ENCODE data around the gene OR10G8.
"Not testable (repeated sequence)": the region's sequence is repeated elsewhere in the genome, so short reads cannot be mapped to it uniquely, and the experiment has no call there.

OR10G8 gene, protein sequence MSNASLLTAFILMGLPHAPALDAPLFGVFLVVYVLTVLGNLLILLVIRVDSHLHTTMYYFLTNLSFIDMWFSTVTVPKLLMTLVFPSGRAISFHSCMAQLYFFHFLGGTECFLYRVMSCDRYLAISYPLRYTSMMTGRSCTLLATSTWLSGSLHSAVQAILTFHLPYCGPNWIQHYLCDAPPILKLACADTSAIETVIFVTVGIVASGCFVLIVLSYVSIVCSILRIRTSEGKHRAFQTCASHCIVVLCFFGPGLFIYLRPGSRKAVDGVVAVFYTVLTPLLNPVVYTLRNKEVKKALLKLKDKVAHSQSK

DNA sequence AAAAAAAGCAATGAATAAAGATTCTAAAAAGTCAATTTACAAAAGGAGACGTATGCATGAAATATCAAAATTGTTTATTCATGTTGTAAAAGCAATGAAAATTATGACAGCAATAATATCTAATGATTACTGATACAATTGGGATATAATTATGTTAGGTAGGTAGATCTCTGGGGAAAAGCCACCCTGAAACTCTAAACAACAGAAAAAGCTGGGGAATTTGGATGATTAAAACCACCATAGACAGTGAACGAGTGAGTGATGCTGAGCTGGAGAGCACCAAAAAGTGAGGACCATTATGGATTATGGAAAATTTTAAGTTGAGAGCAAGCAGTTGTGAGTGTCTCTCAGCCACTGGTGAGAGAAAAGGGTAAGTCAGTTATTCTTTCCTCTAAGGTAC lies at the start of gene OR10G8:
TSS of gene OR10G8 (plus strand) at position 301 of the 400 bp plus-strand sequence. CDS start 2,825 bp downstream, outside the sequence.
- DNase-seq (ENCODE audit: low read depth in 2 of 2) = no peak

DNA sequence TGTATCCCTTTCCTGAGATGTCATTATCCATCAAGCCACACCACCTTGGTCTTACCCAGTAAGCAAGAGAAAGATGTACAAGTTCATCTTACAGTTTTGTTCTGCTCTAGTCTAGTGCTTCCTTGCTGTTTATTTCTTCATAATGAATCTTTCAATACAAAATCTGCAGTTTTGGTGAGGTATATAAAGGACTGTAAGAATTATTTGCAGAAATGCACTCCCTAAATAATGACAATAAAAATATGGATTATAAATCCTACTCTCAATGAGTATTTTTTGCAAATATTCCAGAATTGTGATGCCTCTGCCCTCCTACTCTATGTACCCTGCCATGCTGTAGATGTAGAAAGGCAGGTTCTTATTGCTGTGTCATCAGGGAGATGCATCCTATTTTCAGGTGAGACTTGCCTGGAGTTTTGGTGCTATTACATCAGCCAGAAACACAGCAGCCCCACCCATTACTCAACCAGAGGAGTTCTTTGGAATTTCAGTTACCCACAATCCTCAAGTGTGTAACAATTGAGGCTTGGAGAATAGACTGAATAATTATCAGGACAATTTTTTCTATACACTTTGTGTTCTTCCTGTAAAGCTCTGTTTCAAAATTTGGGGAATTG lies 48.8 kb upstream of the OR10G8 start, which contains the start of gene OR10S1:
TSS of gene OR10S1 (minus strand) at position 51 of the 617 bp plus-strand sequence. CDS start 117 bp downstream, outside the sequence.
- DNase-seq (ENCODE audit: low read depth in 2 of 2) = no peak

DNA sequence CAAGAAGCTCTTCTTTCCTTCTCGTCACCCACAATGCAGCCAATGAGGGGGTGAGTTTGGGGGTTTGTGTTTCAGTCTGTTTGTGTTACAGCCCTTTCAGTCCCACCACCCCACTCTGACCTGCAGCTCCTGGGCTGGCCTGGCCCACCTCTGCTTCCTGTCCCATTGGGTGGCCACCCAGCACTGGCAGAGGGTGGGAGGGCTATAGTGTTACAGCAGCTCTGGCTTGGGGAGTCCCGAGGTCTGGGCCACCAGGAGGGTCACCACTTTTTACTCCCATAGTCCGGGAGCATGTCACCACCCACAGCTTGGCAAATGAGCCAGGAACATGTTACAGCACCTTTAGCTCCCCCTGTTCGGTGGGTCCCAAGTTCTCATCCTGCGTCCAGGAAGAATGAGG lies 47.3 kb upstream of the OR10G8 start:
- no peak for DNase-seq (ENCODE audit: low read depth in 2 of 2)

DNA sequence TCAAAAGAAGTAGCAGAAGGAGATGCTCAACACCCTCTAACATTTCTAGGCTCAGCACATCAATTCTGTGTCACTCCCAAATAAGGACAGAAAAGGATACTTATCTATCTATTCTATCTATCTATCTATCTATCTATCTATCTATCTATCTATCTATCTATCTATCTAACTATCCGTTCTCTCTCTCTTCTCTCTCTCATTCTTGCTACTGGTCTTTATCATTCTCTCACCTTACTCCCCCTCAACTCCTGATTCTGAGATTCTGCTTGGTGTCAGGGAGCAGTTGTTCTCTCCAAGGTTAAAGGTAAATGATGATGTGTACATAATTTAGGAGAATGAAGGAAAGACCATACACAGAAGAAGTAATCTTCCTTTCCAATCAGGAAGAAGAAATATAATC lies 31.5 kb upstream of the OR10G8 start, which contains the start of gene OR10G6:
TSS of gene OR10G6 (minus strand) at position 43 of the 400 bp plus-strand sequence. CDS start at position 43, 0 bp downstream.
- DNase-seq (ENCODE audit: low read depth in 2 of 2) = no peak

DNA sequence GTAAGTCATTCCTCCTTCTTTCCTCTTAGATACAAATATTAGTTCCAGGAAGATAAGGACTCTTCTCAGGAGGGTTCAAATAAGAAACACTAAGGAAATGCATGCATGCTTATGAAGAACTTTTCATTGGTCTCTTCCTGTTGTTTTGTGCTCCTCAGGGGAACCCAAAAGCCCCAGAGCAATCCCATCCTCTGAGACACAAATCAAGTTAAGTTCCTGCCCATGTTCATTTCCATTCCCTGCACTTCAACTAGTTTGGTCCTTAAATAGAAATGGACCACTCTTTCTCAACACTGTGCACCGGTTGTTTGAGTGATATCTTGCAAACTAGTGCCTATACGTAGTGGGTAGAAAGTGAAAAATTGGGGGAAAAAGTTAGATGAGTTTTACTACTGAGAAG lies 13.9 kb upstream of the OR10G8 start, which contains the start of gene OR10G4:
TSS of gene OR10G4 (plus strand) at position 301 of the 400 bp plus-strand sequence. CDS start 2,578 bp downstream, outside the sequence.
- no peak for DNase-seq (ENCODE audit: low read depth in 2 of 2)

DNA sequence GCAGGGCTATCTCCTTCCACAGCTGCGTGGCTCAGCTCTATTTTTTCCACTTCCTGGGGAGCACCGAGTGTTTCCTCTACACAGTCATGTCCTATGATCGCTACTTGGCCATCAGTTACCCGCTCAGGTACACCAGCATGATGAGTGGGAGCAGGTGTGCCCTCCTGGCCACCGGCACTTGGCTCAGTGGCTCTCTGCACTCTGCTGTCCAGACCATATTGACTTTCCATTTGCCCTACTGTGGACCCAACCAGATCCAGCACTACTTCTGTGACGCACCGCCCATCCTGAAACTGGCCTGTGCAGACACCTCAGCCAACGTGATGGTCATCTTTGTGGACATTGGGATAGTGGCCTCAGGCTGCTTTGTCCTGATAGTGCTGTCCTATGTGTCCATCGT lies 10.8 kb upstream of the OR10G8 start:
- DNase-seq (ENCODE audit: low read depth in 2 of 2) = not testable (repeated sequence)

DNA sequence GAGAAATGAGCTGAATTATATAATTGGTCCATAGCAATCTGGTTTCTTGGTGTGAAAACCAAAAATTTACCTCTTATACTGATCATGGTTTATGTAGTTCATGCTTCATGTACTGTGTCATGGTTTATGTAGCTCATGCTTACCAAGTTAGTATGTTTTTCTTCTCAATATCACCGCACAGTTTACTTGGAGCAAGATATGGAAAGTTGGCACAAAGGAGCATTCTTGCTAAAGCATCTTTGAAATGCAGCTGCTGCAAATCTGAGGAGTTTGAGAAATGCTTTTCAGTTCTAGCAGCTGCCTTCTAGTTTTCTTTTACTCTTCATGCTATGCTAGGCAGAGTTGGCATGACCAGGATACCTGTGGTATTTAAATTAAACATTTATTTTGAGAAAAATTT lies 10.1 kb downstream of the OR10G8 start:
- DNase-seq (ENCODE audit: low read depth in 2 of 2) = no peak

DNA sequence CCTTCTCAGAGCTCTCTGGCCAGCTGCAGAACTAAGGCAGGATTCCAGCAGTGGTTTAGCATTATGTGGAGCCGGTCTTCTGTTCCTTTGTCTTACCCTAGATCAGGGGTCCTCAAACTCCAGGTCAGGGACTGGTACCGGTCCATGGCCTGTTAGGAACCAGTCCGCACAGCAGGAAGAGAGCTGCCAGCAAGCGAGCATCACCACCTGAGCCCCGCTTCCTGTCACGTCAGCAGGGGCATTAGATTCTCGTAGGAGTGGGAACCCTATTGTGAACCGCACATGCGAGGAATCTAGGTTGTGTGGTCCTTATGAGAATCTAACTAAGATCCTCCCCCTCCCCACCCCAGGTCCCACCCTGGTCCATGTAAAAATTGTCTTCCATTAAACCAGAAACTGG lies 13.0 kb downstream of the OR10G8 start:
- no peak for DNase-seq (ENCODE audit: low read depth in 2 of 2)

DNA sequence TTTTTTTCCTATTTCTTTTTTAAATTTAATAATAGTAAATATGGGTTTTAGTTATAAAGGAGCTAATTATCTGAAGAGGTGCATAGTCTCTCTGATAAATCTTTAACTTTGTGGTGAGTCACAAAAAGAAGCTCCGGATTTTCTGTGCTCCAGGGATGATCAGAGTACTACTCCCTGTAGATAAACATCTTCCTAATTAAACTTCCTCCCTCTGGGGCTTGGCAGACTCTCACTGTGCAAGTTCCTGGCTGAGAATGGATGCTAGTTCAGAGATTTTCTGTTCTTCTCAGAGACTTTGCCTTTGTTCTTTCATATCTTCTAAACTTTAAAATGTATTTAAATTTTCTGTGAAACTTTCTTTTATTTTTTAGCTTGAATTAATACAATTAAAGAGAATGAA lies 14.7 kb downstream of the OR10G8 start, which contains the start of gene OR10G7:
TSS of gene OR10G7 (minus strand) at position 72 of the 400 bp plus-strand sequence. CDS start 2,324 bp downstream, outside the sequence.
- DNase-seq (ENCODE audit: low read depth in 2 of 2) = no peak

DNA sequence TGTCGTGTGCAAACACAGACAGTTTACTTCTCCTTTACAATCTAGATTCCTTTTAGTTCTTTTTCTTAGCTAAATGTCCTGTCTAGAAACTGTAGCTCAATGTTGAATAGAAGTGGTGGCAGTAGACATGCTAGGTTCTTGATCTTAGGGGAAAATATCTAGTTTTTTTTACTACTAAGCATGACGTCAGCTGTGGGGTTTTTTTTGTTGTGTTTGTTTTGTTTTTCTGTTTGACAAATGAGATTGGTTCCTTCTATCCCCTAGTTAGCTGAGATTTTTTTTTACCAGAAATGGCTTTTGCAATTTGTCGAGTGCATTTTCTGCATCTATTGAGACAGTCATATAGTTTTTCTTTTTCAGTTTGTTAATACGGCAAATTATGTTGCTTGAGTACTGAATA lies 16.8 kb downstream of the OR10G8 start:
- no peak for DNase-seq (ENCODE audit: low read depth in 2 of 2)

DNA sequence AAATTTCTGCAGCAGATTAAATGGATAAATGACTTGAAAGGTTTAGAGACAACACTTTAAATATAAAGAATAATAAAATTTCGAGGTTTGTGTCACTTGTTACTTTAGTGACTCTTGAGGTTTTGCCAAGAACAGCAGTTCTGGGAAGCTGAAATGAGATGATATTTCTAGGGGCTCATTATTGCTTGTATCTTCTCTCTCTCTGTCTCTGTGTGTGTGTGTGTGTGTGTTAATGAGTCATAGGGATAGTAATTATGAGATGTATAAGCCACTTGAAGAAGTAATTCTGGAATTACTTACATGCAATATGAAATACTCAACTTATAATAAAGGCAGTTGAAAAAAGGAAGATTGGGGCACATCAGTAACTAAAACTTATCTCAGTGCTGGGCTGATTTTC lies 24.1 kb downstream of the OR10G8 start:
- DNase-seq (ENCODE audit: low read depth in 2 of 2) = no peak

DNA sequence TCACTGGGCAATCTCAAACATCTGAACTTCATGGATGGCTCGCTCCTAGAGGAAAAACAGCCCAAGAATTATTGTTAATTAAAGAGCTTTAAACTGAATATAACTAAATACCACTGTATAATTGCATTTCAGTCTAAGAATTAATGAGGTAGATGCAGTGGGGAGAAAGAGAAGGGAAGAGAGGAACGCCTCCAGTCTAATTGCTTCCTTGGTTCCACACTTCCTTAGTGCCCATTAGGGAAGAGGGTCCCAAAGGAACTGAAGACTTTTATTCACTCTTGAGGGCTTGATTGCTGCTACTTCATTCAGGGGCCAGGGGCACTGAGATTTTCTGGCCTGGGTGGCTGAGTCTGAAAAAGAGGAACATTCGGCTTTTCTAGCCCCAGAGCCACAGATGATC lies 26.4 kb downstream of the OR10G8 start:
- DNase-seq (ENCODE audit: low read depth in 2 of 2) = no peak

DNA sequence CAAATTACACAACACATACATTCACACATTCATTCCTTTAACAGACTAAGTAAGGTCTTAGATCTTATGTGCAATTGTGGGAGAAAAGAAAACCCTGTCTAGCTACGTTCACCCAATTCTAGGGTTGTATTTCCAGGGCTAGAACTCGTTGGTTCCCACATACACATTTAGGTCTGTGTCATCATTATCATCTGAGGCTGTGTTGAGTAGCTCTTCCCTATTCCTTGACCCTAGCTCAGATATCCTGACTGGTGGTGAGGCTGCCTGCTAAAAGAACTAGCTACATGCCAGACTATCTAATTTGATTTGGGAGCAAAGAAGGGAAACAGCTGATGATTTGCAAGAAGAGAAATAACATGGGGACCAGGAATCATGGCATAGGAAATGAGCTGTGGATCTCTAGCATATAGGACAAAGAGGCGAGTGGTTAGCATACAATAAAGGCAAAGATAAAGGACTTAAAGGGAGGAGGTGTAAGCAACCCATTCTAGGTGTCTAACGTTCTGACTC lies 42.1 kb downstream of the OR10G8 start:
- no peak for DNase-seq (ENCODE audit: low read depth in 2 of 2)

DNA sequence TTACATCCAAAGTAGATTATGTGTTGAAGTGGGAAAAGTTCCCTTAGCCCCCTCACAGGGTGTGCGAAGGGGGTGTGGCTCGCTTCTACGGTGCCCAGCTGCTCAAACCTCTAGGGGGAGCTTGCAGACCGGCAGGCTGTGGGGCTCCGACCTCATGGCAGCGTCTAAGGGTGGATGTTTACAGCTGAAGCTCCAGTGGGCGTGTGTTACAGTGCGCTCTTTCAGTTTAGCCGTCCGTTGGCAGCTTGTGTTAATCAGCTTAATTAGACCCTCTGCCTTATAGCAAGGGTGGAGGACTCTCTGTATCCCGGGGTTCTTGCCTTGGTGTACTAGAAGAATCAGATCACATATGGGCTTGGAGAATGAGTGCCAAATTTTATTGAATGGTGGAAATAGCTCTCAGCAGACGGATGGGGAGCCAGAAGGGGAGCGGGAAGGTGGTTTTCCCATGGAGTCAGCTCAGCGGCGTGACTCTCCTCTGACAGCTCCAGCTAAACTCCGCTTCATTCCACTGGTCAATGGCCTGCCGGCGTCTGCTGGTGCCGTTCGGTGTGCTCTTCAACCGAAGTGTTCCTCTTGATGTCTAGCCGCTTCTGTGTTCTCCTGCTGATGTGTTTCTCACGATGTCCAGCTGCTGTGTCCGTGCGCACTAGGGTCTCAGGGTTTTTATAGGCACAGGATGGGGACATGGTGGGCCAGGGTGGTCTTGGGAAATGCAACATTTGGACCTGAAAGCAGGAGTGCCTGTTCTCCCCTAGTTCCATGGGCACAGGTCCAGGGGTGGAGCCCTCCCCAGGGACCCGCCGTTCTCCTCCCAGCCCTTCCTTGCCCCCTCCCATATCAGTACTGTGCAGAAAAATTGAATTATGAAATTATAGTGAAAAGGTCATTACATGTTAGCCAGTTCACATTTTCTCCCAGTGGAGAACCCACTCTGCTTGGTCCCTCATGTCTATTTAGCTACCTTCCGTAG lies 43.1 kb downstream of the OR10G8 start:
- no peak for DNase-seq (ENCODE audit: low read depth in 2 of 2)

DNA sequence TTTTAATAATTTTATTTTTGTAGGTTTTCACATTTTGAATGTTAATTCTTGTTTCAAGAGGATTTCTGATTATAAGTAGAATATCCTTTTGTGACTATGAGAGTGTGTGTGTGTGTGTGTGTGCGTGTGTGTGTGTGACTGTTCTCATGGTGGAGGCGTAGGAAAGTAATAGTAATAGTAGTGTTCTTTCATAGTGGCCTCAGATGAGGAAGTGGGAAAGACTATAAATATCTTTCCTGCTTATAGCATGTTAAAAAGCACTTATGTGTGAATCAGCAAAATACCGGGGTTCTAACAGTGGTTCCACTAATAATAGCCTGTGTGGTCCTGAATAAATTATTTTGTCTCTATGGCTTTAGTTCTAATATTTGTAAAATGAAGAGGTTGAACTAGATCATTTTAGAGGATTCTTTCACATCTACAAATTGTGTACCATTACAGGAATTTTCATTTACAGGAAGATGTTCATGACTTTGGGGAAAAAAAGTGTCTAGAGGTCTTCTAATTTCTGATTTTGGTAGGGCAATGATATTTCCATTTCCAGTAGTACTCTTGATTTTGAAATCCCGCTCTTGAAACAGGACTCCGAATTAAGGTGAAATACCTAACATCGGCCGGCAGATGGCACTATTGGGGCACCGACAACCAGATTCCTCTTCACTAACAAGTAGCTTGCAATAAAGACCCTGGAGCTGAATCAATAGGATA lies 44.5 kb downstream of the OR10G8 start:
- DNase-seq (ENCODE audit: low read depth in 2 of 2) = peak; percentile 20 to 37

DNA sequence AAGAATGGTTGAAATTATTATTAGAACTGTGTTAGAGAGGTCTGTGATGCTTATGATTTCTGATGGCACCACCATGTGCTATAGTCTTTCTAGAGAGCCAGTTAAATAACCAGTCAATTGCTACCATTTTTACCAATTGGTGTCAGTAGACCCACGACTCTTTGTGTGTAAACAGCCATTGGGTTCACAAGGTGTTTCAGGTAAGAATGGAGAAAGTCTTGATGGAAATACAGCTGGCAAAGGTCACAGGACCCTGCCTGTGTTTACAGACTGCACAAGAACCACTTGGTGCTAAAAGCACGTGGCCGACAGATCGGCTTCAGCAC lies 45.0 kb downstream of the OR10G8 start:
- no peak for DNase-seq (ENCODE audit: low read depth in 2 of 2)

DNA sequence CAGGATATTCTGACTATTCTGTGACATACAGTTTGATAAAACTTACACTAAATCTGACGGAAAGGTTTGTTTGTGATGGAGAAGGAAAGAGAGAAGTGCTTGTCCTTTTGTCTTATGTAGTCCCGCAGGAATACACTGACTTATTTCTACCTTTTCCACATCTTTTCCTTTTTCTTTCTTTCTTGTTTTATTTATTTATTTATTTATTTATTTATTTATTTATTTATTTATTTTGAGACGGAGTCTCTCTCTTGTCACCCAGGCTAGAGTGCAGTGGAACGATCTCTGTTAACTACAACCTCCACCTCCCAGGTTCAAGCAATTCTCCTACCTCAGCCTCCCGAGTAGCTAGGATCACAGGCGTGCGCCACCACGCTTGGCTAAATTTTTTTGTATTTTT lies 45.5 kb downstream of the OR10G8 start:
- DNase-seq (ENCODE audit: low read depth in 2 of 2) = no peak

DNA sequence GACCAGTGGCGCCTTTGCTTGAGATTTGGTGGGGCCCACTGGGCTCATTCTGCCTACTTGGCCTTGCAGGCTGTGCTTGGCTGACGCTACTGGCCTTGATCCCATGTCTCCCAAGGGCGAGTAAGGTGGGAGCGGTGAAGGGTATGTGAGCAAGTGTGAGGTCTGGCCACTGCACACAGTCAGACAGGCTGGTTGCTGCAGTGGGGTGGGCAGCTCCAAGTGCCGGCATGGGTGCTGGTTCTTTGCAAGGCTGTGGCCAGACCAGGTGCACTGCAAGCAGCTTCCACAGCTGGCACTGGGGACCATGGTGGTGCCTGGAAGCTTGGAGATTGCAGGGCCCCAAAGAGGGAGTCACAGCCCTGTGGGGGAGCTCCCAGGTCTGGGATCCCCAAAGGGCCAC lies 48.0 kb downstream of the OR10G8 start:
- no peak for DNase-seq (ENCODE audit: low read depth in 2 of 2)

DNA sequence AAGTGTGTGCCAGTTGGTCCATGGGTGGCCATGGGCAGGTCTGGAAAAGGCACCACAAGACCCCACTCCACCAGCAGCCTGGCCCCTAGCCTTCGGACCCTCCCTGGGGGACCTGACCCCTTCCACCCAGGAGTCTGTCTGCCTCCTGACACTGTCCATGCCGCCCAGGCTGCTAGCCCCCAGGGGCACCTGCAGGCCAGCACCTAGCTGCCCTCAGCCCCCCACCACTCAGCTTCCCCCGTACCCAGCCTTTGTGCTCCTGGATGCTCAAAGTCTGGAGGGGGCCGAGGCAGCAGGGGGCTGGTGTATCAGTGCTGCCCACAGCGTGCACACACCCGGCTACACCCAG lies 48.9 kb downstream of the OR10G8 start:
- DNase-seq (ENCODE audit: low read depth in 2 of 2) = no peak

DNA sequence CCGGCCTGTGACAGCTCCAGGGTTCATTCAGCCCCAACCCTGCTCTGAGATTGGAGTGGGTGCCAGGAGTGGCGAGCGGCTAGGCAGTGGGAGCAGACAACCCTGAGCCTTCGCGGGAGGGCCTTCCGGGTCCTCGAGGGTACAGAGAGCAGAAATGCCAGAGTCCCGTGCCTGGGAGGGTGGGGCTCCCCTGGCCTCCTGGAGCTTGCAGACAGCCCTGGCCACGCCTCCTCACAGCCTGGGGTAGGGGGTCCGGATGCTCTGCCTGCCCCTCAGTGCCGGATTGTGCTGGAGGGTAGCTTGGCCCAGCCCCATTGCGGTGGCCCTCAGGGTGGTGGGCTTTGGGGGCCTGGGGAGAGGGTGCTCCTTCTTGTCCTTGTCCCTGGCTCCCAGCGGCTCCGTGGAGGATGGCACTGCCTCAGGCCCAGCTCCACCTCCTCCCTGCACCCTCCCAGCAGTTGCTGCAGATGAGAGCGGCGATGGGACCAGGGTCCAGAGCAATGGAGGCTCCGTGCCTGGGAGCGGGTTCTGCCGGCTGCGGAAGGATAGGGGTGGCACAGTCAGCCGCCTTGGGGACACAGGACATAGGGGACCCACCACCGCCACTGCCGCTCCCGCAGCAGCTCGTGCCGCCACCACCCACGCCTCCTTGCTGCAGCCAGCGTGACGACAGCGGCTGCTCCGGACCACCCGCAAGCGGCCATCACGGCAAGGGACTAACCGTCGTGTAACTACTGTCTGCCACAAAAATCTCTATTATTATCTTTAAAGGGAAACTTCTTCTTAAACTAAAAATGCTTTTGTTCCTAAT lies 49.4 kb downstream of the OR10G8 start:
- DNase-seq (ENCODE audit: low read depth in 2 of 2) = no peak
